Measurements from ENCODE around the gene KIF7. TPM values are rescaled to one million over a fixed set of nuclear protein-coding genes. Genes with fewer than 3 reads are reported as not detected.
A peak's percentile ranks its signal among the peaks of the same experiment; 100 is the strongest.
"Not testable (repeated sequence)": the region's sequence is repeated elsewhere in the genome, so short reads cannot be mapped to it uniquely, and the experiment has no call there.

KIF7 gene
- total RNA-seq, 3 donors from 2014 or later (not counting 1 experiment from before 2014, with no cell fraction given) = 0.93 to 3.6 (median 1.6) TPM

DNA sequence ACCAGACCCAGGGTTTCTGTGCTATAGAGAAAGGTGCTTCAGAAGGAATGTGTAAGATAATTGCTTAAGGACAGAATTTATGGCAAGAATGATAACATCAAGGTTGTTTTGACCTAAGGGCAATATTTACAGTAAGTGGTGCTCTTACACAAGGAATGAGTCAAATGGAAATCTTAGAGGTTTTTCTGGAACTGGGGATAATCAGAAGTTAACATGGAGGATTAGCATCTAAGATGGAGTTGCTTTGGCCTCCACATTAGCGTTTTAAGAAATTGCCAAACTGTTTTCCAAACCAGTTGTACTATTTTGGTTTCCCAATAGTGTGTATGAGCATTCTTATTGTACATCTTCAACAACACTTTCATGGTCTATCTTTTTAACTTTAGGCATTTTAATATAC is 38.4 kb upstream of the KIF7 start:
- intact Hi-C loops (cut with micrococcal nuclease) = no loop called here
- Mint-ChIP-seq H3K9me3 (no peaks in the 10 kb centered on the region), H3K4me1 (peaks cover 16 to 19% of the 10 kb centered on the region in 2 donors), H3K4me3 (no peak overlapping the region), H3K27ac (no peak overlapping the region), H3K27me3 (ENCODE audit: low read depth in 2 of 2) (peaks cover 4 to 7% of the 10 kb centered on the region in 2 donors), H3K36me3 (no peaks in the 10 kb centered on the region)
- no peak for DNase-seq
- TF ChIP-seq, protein P1, sequence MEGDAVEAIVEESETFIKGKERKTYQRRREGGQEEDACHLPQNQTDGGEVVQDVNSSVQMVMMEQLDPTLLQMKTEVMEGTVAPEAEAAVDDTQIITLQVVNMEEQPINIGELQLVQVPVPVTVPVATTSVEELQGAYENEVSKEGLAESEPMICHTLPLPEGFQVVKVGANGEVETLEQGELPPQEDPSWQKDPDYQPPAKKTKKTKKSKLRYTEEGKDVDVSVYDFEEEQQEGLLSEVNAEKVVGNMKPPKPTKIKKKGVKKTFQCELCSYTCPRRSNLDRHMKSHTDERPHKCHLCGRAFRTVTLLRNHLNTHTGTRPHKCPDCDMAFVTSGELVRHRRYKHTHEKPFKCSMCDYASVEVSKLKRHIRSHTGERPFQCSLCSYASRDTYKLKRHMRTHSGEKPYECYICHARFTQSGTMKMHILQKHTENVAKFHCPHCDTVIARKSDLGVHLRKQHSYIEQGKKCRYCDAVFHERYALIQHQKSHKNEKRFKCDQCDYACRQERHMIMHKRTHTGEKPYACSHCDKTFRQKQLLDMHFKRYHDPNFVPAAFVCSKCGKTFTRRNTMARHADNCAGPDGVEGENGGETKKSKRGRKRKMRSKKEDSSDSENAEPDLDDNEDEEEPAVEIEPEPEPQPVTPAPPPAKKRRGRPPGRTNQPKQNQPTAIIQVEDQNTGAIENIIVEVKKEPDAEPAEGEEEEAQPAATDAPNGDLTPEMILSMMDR (IDR thresholded peaks at IDR 0.05) = no peak
- WGBS (ENCODE audit: insufficient coverage) = 60% methylated on average over 1 of the region's 1 CpG
- H3K27ac ChIP-seq (ENCODE audit: low read length) = no peak overlapping the region
- H3K4me1 ChIP-seq (ENCODE audit: control insufficient read depth, insufficient read depth, low read length) = peaks cover 16% of the 10 kb centered on the region
- H3K4me3 ChIP-seq (ENCODE audit: low read length) = no peak overlapping the region
- no peaks in the 10 kb centered on the region for H3K36me3 ChIP-seq (ENCODE audit: control insufficient read depth, insufficient read depth, low read length)
- no peaks in the 10 kb centered on the region for H3K9me3 ChIP-seq (ENCODE audit: control insufficient read depth, insufficient read depth, low read length)
- no peak for ATAC-seq
- H3K27me3 ChIP-seq (ENCODE audit: control insufficient read depth, insufficient read depth, low read length) = peaks cover 2% of the 10 kb centered on the region

DNA sequence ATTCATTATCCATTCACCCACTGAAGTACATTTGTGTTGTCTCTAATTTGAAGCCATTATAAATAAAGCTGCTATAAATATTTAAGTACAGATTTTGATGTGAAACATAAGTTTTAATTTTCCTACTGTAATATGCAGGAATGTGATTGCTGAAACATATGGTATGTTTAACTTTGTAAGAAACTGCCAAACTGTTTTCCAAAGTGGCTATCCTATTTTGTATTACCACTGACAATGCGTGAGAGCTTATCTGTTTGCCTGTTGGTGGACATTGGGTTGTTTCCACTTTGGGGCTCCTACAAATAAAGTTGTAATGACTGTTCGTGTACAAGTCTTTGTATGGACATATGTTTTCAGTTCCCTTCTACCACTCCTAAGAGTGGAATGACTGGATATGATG is 37.8 kb upstream of the KIF7 start:
- DNase-seq (no peak), ATAC-seq (no peak)
- Mint-ChIP-seq H3K4me3 (peak overlapping the region; percentile 45), H3K9me3 (no peaks in the 10 kb centered on the region), H3K27me3 (ENCODE audit: low read depth in 2 of 2) (peaks cover 4 to 7% of the 10 kb centered on the region in 2 donors), H3K27ac (no peak overlapping the region), H3K36me3 (no peaks in the 10 kb centered on the region), H3K4me1 (peaks cover 18 to 19% of the 10 kb centered on the region in 2 donors)
- TF ChIP-seq, protein P1 (IDR thresholded peaks at IDR 0.05) = no peak
- intact Hi-C loops (cut with micrococcal nuclease) = no loop called here
- H3K27me3 ChIP-seq (ENCODE audit: control insufficient read depth, insufficient read depth, low read length) = no peaks in the 10 kb centered on the region
- no peak overlapping the region for H3K4me3 ChIP-seq (ENCODE audit: low read length)
- H3K4me1 ChIP-seq (ENCODE audit: control insufficient read depth, insufficient read depth, low read length) = peaks cover 16% of the 10 kb centered on the region
- no peaks in the 10 kb centered on the region for H3K9me3 ChIP-seq (ENCODE audit: control insufficient read depth, insufficient read depth, low read length)
- 100% methylated on average over 1 of the region's 2 CpGs for WGBS (ENCODE audit: insufficient coverage)
- H3K36me3 ChIP-seq (ENCODE audit: control insufficient read depth, insufficient read depth, low read length) = no peaks in the 10 kb centered on the region
- H3K27ac ChIP-seq (ENCODE audit: low read length) = no peak overlapping the region

DNA sequence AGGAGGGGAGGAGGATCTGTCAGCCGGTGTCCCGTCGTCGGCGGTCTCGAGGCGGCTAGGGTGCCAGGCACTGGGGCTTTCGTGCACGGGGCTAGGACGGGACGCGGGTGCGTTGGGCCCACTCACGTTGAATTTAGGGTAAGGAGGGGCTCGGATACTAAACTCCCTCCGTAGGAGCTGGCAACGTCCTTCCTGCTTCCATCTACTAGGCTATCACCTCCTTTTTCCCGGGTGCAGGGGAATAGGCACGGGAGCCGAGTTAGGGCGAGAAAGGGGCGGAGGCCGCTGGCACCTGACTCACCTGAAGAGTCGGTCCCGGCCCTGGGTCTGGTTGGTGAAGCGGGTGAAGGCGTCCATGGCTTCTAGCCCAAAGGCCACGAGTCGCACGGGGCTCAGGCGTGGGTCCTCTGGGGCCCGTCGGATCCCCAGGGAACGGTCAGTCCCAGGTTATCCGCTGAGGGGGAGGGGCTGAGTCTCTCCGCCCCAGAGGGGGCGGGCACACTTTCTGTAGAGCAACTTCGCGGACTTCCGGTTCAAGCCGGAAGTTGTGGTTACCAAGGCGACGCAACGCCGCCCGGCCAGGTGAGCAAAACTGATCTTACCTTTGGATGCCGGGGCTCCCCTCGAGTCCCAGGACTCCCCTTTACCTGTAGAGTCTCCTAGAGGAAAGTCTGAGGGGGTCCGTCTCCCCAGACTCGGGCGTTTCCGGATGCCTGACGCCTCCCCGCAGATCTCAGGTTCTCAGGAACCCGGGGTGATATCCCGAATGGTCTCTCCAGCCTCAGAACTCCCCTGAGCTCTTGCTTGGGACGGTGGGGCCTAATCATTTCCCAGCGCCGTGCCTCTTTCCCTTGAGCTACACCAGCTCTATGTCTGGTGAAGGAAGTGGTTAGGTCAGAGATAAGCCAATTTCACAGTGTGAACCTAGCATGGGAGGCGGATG is 35.3 kb upstream of the KIF7 start, which contains the start of the genes PEX11A and WDR93:
TSS of gene PEX11A (minus strand) at position 479 of the 943 bp plus-strand sequence. CDS start at position 357, 122 bp downstream.
TSS of gene WDR93 (plus strand) at position 536 of the 943 bp plus-strand sequence. CDS start 10,936 bp downstream, outside the sequence.
- peak within 1 kb of the TSS; percentile 94 for H3K4me3 Mint-ChIP-seq

DNA sequence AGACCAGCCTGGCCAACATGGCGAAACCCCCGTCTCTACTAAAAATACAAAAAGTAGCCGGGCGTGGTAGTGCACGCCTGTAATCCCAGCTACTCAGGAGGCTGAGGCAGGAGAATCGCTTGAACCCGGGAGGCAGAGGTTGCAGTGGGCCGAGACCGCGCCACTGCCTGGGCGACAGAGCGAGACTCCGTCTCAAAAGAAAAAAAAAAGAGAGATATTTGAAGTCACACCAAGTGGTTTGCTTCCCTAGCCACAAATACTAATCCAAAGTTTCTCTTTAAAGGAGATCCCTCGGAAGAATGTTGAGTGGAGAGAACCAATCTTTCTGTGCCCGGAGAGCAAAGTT is 34.6 kb upstream of the KIF7 start:
- WGBS (ENCODE audit: insufficient coverage) = 63% methylated on average over 15 of the region's 15 CpGs
- Mint-ChIP-seq H3K4me1 (peaks cover 19 to 21% of the 10 kb centered on the region in 2 donors), H3K4me3 (peak overlapping the region; percentile 94), H3K27ac (peak overlapping the region; percentile 82 to 91)
- H3K9me3 Mint-ChIP-seq; intact Hi-C loops (cut with micrococcal nuclease); H3K36me3 ChIP-seq (ENCODE audit: control insufficient read depth, insufficient read depth, low read length); DNase-seq; H3K9me3 ChIP-seq (ENCODE audit: control insufficient read depth, insufficient read depth, low read length); H3K27ac ChIP-seq (ENCODE audit: low read length); H3K27me3 Mint-ChIP-seq (ENCODE audit: low read depth in 2 of 2); H3K27me3 ChIP-seq (ENCODE audit: control insufficient read depth, insufficient read depth, low read length); ATAC-seq; H3K36me3 Mint-ChIP-seq: not testable (repeated sequence)
- Histone ChIP-seq H3K4me1 (ENCODE audit: control insufficient read depth, insufficient read depth, low read length) (peaks cover 16% of the 10 kb centered on the region), H3K4me3 (ENCODE audit: low read length) (peak overlapping the region; percentile 84)

More for the DNA sequence above, 35.3 kb upstream of the KIF7 start, which contains the start of the genes PEX11A and WDR93:
- peak; percentile 89 to 91 (median 90) for ATAC-seq
- Histone ChIP-seq H3K27me3 (ENCODE audit: control insufficient read depth, insufficient read depth, low read length) (no peaks in the 10 kb centered on the region), H3K4me1 (ENCODE audit: control insufficient read depth, insufficient read depth, low read length) (peaks cover 16% of the 10 kb centered on the region), H3K4me3 (ENCODE audit: low read length) (peak within 1 kb of the TSS; percentile 84), H3K9me3 (ENCODE audit: control insufficient read depth, insufficient read depth, low read length) (no peaks in the 10 kb centered on the region), H3K27ac (ENCODE audit: low read length) (peak within 1 kb of the TSS; percentile 79), H3K36me3 (ENCODE audit: control insufficient read depth, insufficient read depth, low read length) (peaks cover 4% of the 10 kb centered on the region)
- WGBS (ENCODE audit: insufficient coverage) = under 1% methylated on average over 58 of the region's 60 CpGs
- H3K4me1 Mint-ChIP-seq = peaks cover 19 to 21% of the 10 kb centered on the region in 2 donors
- intact Hi-C loops (cut with micrococcal nuclease) = no loop called here
- no peaks in the 10 kb centered on the region for H3K9me3 Mint-ChIP-seq
- peak within 1 kb of the TSS; percentile 82 to 91 for H3K27ac Mint-ChIP-seq
- peaks cover 3% of the 10 kb centered on the region for H3K36me3 Mint-ChIP-seq
- no peaks in the 10 kb centered on the region for H3K27me3 Mint-ChIP-seq (ENCODE audit: low read depth in 2 of 2)
- DNase-seq = peak; percentile 68 to 85
- TF ChIP-seq, protein P1 (IDR thresholded peaks at IDR 0.05) = no peak

All from natural killer cell (primary cell).